HT-29 (cell line): Measurements from ENCODE around the gene FILIP1L. TPM values are rescaled to one million over a fixed set of nuclear protein-coding genes. Genes with fewer than 3 reads are reported as not detected.

ENCODE experiments used
- DNase-seq: peaks from one replicate; pipeline ENCODE4 v3.0.0-alpha.2; 2015; ENCODE audit warnings: low spot score
- total RNA-seq: library from RNA; depleted of rRNA; stranded (reverse); fragments of >200 nt; shearing (Covaris generic); gene quantifications from 2 replicates; pipeline ENCODE4 v1.2.3, GENCODE V29; 2014

The FILIP1L gene
- total RNA-seq, 1 experiment from 2014 or later = 1.8 TPM

GRCh38 chr3:99896482-99896881 lies 217.8 kb downstream of the FILIP1L start:
- no peak for DNase-seq

GRCh38 chr3:99895703-99896441 lies 218.4 kb downstream of the FILIP1L start:
- peak; percentile 62 for DNase-seq

GRCh38 chr3:99895131-99895696 lies 219.1 kb downstream of the FILIP1L start:
- no peak for DNase-seq

- DNase-seq = no peak
Measured at GRCh38 chr3:99892332-99892731, 222.0 kb downstream of the FILIP1L start.

- no peak for DNase-seq
Measured at GRCh38 chr3:99891610-99892285, 222.6 kb downstream of the FILIP1L start.

- peak; percentile 35 for DNase-seq
Measured at GRCh38 chr3:99885851-99886250, 228.4 kb downstream of the FILIP1L start.

GRCh38 chr3:99885085-99885484 lies 229.2 kb downstream of the FILIP1L start:
- DNase-seq = no peak

- peak; percentile 84 for DNase-seq
Measured at GRCh38 chr3:99884484-99884883, 229.8 kb downstream of the FILIP1L start.

GRCh38 chr3:99883693-99884092 lies 230.6 kb downstream of the FILIP1L start:
- no peak for DNase-seq

- DNase-seq = no peak
Measured at GRCh38 chr3:99883138-99883461, 231.2 kb downstream of the FILIP1L start.

- DNase-seq = no peak
Measured at GRCh38 chr3:99882436-99883137, 231.7 kb downstream of the FILIP1L start.

GRCh38 chr3:99881121-99881524 lies 233.2 kb downstream of the FILIP1L start:
- DNase-seq = no peak

- DNase-seq = no peak
Measured at GRCh38 chr3:99879275-99879674, 235.0 kb downstream of the FILIP1L start.

- peak; percentile 64 for DNase-seq
Measured at GRCh38 chr3:99878005-99878404, 236.3 kb downstream of the FILIP1L start.

- no peak for DNase-seq
Measured at GRCh38 chr3:99877031-99877579, 237.2 kb downstream of the FILIP1L start.

GRCh38 chr3:99875929-99876841 lies 238.1 kb downstream of the FILIP1L start:
- peak; percentile 89 for DNase-seq

GRCh38 chr3:99875581-99875928 lies 238.7 kb downstream of the FILIP1L start:
- no peak for DNase-seq

- no peak for DNase-seq
Measured at GRCh38 chr3:99874237-99875002, 239.9 kb downstream of the FILIP1L start.

GRCh38 chr3:99873269-99874102 lies 240.8 kb downstream of the FILIP1L start:
- no peak for DNase-seq
